H1 (cell line): ENCODE measurements around the gene BZW2. TPM values are rescaled to one million over a fixed set of nuclear protein-coding genes. Genes with fewer than 3 reads are reported as not detected.

Source experiments
- CTCF ChIP-seq, 3 experiments: IDR thresholded peaks; 1 replicate in 2 of 3; 2 replicates in 1 of 3; pipeline versions ENCODE4 v1.5.1 to v1.6.1; 2011; ENCODE audit warnings: low read length in 3 of 3, mild to moderate bottlenecking in 3 of 3, inconsistent platforms in 2 of 3, low read depth in 1 of 3, moderate library complexity in 1 of 3; ENCODE audit not compliant: insufficient read depth in 1 of 3; ENCODE audit errors: control extremely low read depth in 1 of 3
- KDM5A ChIP-seq: fragments of 200-600 bp; IDR thresholded peaks from 2 replicates; pipeline ENCODE4 v1.7.1; 2012; ENCODE audit warnings: mild to moderate bottlenecking, low read length, inconsistent platforms, mixed read lengths
- SAP30 ChIP-seq: fragments of 300-600 bp; sonication (generic); IDR thresholded peaks from 2 replicates; pipeline ENCODE4 v1.7.1; 2012; ENCODE audit warnings: low read length, moderate library complexity, mild to moderate bottlenecking, inconsistent platforms; ENCODE audit not compliant: insufficient read depth, insufficient replicate concordance
- polyA plus RNA-seq, 7 experiments: library from polyadenylated mRNA; depleted of rRNA in 3 of 7; stranded (reverse) in 5 of 7; unstranded in 2 of 7; fragments of >200 nt in 5 of 7; fragments of 200-250 nt in 2 of 7; gene quantifications; 1 replicate in 5 of 7; 2 replicates in 1 of 7; 4 replicates in 1 of 7; pipeline versions ENCODE4 v1.2.1 to v1.2.3, GENCODE V29; 2011 to 2013; ENCODE audit warnings: missing spikeins in 2 of 7, mixed read lengths in 2 of 7
- total RNA-seq: library from RNA; stranded (reverse); fragmentation: NEBNext Ultra II Directional; extraction: Animal tissue kit (Norgen Biotek cat#: 25700); gene quantifications from 2 replicates; pipeline ENCODE4 v1.2.1, GENCODE V29; 2021

The BZW2 gene
- total and polyA plus RNA-seq, 2 of the 8 experiments (the other 6 are each of a cell fraction or from before 2014, with no cell fraction given), result 32.3 to 103 TPM

- TF ChIP-seq SAP30, result no peak
- TF ChIP-seq CTCF (IDR thresholded peaks at IDR 0.05; ENCODE audit: control extremely low read depth in 1 of 3, insufficient read depth in 1 of 3, low read depth in 1 of 3, low read length in 3 of 3), result no peak
- TF ChIP-seq KDM5A, result no peak
Observed at GRCh38 chr7:16694806-16695205, 48.8 kb downstream of the BZW2 start (continued).
